Metanephros (tissue), 2 donors: ENCODE data around the gene CCDC13. TPM values are rescaled to one million over a fixed set of nuclear protein-coding genes. Genes with fewer than 3 reads are reported as not detected.

Source experiments
- small RNA-seq: library from RNA; depleted of rRNA; stranded (forward); fragments of <200 nt; gene quantifications from one replicate; pipeline ENCODE3, GENCODE V24; 2014; ENCODE audit warnings: low replicate concordance
- total RNA-seq: library from RNA; depleted of rRNA; stranded (reverse); fragments of >200 nt; gene quantifications from one replicate; pipeline ENCODE4 v1.2.3, GENCODE V29; 2014

Gene CCDC13, protein sequence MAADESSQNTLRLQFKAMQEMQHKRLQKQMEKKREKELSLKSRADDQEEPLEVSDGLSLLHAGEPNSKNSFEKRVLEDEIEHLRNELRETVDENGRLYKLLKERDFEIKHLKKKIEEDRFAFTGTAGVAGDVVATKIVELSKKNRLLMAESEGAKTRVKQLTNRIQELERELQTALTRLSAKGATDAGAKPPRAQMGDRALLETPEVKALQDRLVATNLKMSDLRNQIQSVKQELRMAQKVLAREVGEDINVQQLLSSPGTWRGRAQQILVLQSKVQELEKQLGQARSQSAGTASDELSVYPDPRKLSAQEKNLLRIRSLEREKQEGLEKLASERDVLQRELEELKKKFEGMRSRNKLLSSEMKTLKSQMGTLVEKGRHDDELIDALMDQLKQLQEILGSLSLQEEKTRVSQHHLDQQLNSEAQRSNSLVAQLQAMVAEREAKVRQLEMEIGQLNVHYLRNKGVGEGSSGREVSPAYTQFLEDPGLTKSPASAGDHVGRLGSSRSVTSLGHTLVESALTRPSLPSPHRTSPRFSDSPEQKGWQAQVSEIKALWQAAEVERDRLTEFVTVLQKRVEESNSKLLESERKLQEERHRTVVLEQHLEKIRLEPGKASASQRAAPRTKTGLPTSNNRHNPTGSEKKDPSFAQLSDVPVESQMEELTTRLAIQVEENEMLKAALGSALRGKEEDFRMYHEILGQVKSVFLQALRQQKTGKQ
- 2.0 TPM for total RNA-seq

GRCh38 chr3:42772670-42773408 is at the start of gene CCDC13:
TSS of gene CCDC13 (minus strand) at chr3:42773253. CDS start at chr3:42758345, 14,908 bp downstream.

DNA sequence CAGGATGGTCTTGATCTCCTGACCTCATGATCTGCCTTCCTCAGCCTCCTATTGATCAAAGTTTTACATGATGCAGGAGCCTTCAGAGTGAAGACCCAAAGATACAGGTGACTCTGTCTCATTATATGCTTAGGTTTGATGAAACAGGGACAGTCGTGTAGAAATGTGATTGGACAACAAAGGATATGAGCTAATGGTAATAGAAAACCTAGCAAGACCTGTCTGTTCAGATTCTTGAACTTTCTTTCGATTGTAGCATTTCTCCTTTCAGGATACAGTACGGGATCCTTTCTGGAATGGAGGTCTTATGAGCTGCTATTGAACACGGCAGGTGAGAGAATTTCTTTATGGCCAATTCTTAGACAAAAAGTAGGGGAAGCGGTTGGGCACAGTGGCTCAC is 36.1 kb upstream of the CCDC13 start, which contains the start of gene ACKR2:
Gene ACKR2 (plus strand): TSS at position 244 of the 400 bp plus-strand sequence. CDS start 55,058 bp downstream, outside the sequence.

DNA sequence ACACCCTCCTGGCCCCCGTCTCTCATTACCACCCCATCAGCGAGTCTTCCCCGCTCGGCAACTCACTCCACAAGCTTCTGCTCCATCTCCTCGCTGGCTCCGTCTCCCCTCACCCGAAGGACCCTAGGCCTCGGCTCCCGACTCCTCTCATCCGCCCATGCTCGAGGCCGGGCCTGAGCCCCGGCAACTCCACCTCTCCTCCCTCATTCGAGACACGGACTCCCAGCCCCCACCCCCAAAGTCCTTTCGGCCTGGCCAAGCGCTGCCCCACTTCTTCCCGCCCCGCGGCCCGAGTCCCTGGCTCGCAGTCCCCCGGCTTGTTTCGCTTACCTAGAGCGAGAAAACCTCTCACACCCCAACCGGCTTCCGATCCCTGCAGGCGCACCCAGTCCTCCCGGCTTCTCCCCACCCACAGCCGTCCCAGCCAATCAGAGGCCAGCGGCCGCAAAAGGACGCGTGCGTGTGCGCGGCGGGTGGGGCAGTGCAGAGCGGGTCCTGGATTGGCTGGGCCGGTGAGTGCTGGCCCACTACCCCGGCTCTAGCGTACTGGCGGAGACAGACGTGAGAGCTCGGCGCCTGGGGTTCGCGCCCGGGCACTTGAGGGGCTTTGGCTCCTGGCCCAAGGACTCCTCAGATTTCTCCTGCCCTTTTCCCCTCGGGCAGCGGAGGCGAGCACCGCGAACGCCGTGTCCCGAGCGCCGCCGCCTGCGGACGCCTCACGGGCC is 31.2 kb upstream of the CCDC13 start, which contains the start of gene HIGD1A:
Gene HIGD1A (minus strand): TSS at position 385 of the 725 bp plus-strand sequence. CDS start 10,237 bp downstream, outside the sequence.

Small RNA genes within 50 kb of the gene (small RNA-seq; reads per million reads assigned to genes)
- gene CCDC13 = not detected

Other genes starting within 250 kb of the CCDC13 start
- 47.0 TPM for gene SEC22C, start 191.3 kb downstream of the CCDC13 start, total RNA-seq
- 13.1 TPM for gene SS18L2, start 182.4 kb downstream of the CCDC13 start, total RNA-seq
- gene NKTR, start 172.6 kb downstream of the CCDC13 start, total RNA-seq = 133 TPM
- 23.4 TPM for gene ZBTB47, start 119.6 kb downstream of the CCDC13 start, total RNA-seq
- 38.8 TPM for gene KLHL40, start 87.7 kb downstream of the CCDC13 start, total RNA-seq
- 9.0 TPM for gene HHATL, start 70.5 kb downstream of the CCDC13 start, total RNA-seq
- 87.3 TPM for gene HIGD1A, start 31.2 kb upstream of the CCDC13 start, total RNA-seq
- gene ACKR2, start 36.2 kb upstream of the CCDC13 start, total RNA-seq = 6.4 TPM
- gene CYP8B1, start 102.6 kb upstream of the CCDC13 start, total RNA-seq = 0.35 TPM
- gene ZNF662, start 132.9 kb upstream of the CCDC13 start, total RNA-seq = 16.9 TPM
- gene GASK1A, start 206.1 kb upstream of the CCDC13 start, total RNA-seq = 11.2 TPM